SK-N-SH (cell line): Measurements from ENCODE around the gene ABR. TPM values are rescaled to one million over a fixed set of nuclear protein-coding genes. Genes with fewer than 3 reads are reported as not detected.

ENCODE experiments used
- CTCF ChIA-PET: fragments of 300-600, 350-600 bp; formaldehyde crosslinking; extraction: SDS; loops from one replicate; lab custom pipeline; 2021; lab: Yijun Ruan, JAX
- POLR2A ChIA-PET: fragments of 350-600 bp; sonication (Branson Sonifier 250); formaldehyde crosslinking; extraction: SDS; loops from one replicate; lab custom pipeline; 2020; ENCODE audit warnings: antibody characterized with exemption, inconsistent platforms; lab: Yijun Ruan, JAX
- DNase-seq: peaks from one replicate; pipeline ENCODE4 v3.0.0; 2012
- H2AFZ ChIP-seq: fragments of 200-600 bp; sonication (generic); 2 replicates; pipeline ENCODE4 v1.8.1; 2016; ENCODE audit warnings: antibody characterized with exemption, mild to moderate bottlenecking, low read depth
- H3F3A ChIP-seq: fragments of 200-600 bp; sonication (generic); replicated peaks from 2 replicates; pipeline ENCODE3; 2016; ENCODE audit warnings: antibody characterized with exemption, mild to moderate bottlenecking; ENCODE audit not compliant: insufficient read depth
- H3K27ac ChIP-seq, 2 experiments: fragments of 200-500 bp in 1 of 2; fragments of 200-600 bp in 1 of 2; sonication (Bioruptor generic) in 1 of 2; sonication (generic), shearing (Covaris generic) in 1 of 2; 2 replicates each; pipeline versions ENCODE4 v1.5.1 to v1.6.1; 2014 to 2016; ENCODE audit warnings: low read depth in 2 of 2, inconsistent platforms in 1 of 2, low read length in 1 of 2, mild to moderate bottlenecking in 1 of 2, mixed read lengths in 1 of 2
- H3K27me3 ChIP-seq: fragments of 200-600 bp; sonication (generic), shearing (Covaris generic); 2 replicates; pipeline ENCODE4 v1.6.1; 2016; ENCODE audit warnings: mixed run types; ENCODE audit not compliant: insufficient read depth
- H3K36me3 ChIP-seq, 2 experiments: fragments of 200-500 bp in 1 of 2; fragments of 200-600 bp in 1 of 2; sonication (Bioruptor generic) in 1 of 2; sonication (generic) in 1 of 2; replicated peaks in 1 of 2; 2 replicates each; pipeline versions ENCODE3 to v1.5.1; 2014 to 2016; ENCODE audit warnings: low read length in 1 of 2, mild to moderate bottlenecking in 1 of 2; ENCODE audit not compliant: insufficient read depth in 2 of 2, control insufficient read depth in 1 of 2
- H3K4me1 ChIP-seq, 2 experiments: fragments of 200-500 bp in 1 of 2; fragments of 200-600 bp in 1 of 2; sonication (Bioruptor generic) in 1 of 2; sonication (generic), shearing (Covaris generic) in 1 of 2; 2 replicates each; pipeline versions ENCODE4 v1.5.1 to v1.6.1; 2014 to 2016; ENCODE audit warnings: low read depth in 1 of 2, low read length in 1 of 2, mixed run types in 1 of 2; ENCODE audit not compliant: insufficient read depth in 2 of 2, control insufficient read depth in 1 of 2
- H3K4me2 ChIP-seq: fragments of 200-600 bp; sonication (generic), shearing (Covaris generic); 2 replicates; pipeline ENCODE4 v1.6.1; 2017; ENCODE audit warnings: mixed run types
- H3K4me3 ChIP-seq, 2 experiments: fragments of 200-500 bp in 1 of 2; fragments of 200-600 bp in 1 of 2; sonication (Bioruptor generic) in 1 of 2; sonication (generic), shearing (Covaris generic) in 1 of 2; 2 replicates each; pipeline versions ENCODE4 v1.5.1 to v1.8.1; 2014 to 2016; ENCODE audit warnings: low read depth in 2 of 2, inconsistent platforms in 1 of 2, low read length in 1 of 2, mild to moderate bottlenecking in 1 of 2, mixed read lengths in 1 of 2, moderate library complexity in 1 of 2
- H3K79me2 ChIP-seq: fragments of 200-600 bp; sonication (generic); 2 replicates; pipeline ENCODE4 v1.8.1; 2017; ENCODE audit warnings: mild to moderate bottlenecking; ENCODE audit not compliant: insufficient read depth
- H3K9ac ChIP-seq: fragments of 200-600 bp; sonication (generic); 2 replicates; pipeline ENCODE4 v1.6.1; 2017; ENCODE audit warnings: mixed run types
- H3K9me2 ChIP-seq: fragments of 200-600 bp; sonication (generic); 2 replicates; pipeline ENCODE4 v1.6.1; 2017; ENCODE audit warnings: mixed run types
- H3K9me3 ChIP-seq: fragments of 200-600 bp; sonication (generic); 2 replicates; pipeline ENCODE4 v1.6.1; 2017; ENCODE audit warnings: mixed run types, mild to moderate bottlenecking, moderate library complexity
- H4K20me1 ChIP-seq: fragments of 200-600 bp; sonication (generic); 2 replicates; pipeline ENCODE4 v1.6.1; 2017; ENCODE audit warnings: mild to moderate bottlenecking, mixed run types; ENCODE audit not compliant: insufficient read depth
- CHD2 ChIP-seq: fragments of 150-350 bp; IDR thresholded peaks from 2 replicates; pipeline ENCODE4 v1.6.1; 2018; ENCODE audit warnings: low read length; ENCODE audit not compliant: partially characterized antibody
- ELF1 ChIP-seq: IDR thresholded peaks from 2 replicates; pipeline ENCODE4 v1.4.0; 2012
- EP300 ChIP-seq, 2 experiments: IDR thresholded peaks; 2 replicates each; pipeline versions ENCODE4 v1.4.0 to v1.6.1; 2012; ENCODE audit warnings: borderline replicate concordance in 1 of 2, low read depth in 1 of 2, low read length in 1 of 2
- FOXM1 ChIP-seq: IDR thresholded peaks from 2 replicates; pipeline ENCODE4 v1.4.0; 2012; ENCODE audit warnings: low read depth, mild to moderate bottlenecking
- GABPA ChIP-seq: IDR thresholded peaks from 2 replicates; pipeline ENCODE4 v1.4.0; 2012; ENCODE audit warnings: low read depth, mild to moderate bottlenecking
- GATA2 ChIP-seq: sonication (generic); formaldehyde crosslinking; IDR thresholded peaks from 2 replicates; pipeline ENCODE4 v1.5.0; 2020; ENCODE audit warnings: mild to moderate bottlenecking, missing genetic modification reagents
- MEF2A ChIP-seq: IDR thresholded peaks from 2 replicates; pipeline ENCODE4 v1.4.0; 2012; ENCODE audit warnings: low read depth, borderline replicate concordance
- NRF1 ChIP-seq: IDR thresholded peaks from 2 replicates; pipeline ENCODE4 v1.6.1; 2012; ENCODE audit warnings: low read depth, mild to moderate bottlenecking, low read length
- PBX3 ChIP-seq: IDR thresholded peaks from 2 replicates; pipeline ENCODE4; 2012
- POLR2AphosphoS5 ChIP-seq: IDR thresholded peaks from 2 replicates; pipeline ENCODE4 v1.6.1; 2012; ENCODE audit warnings: low read depth, low read length
- RFX5 ChIP-seq: IDR thresholded peaks from 2 replicates; pipeline ENCODE4 v1.6.1; 2012; ENCODE audit warnings: mild to moderate bottlenecking, improper control_type of control experiment, low read length
- RXRA ChIP-seq: IDR thresholded peaks from 2 replicates; pipeline ENCODE4 v1.4.0; 2012; ENCODE audit warnings: low read depth, mild to moderate bottlenecking, borderline replicate concordance
- TAF1 ChIP-seq: IDR thresholded peaks from 2 replicates; pipeline ENCODE4 v1.6.1; 2012; ENCODE audit warnings: low read depth, mild to moderate bottlenecking, low read length, moderate library complexity, borderline replicate concordance
- TCF12 ChIP-seq: IDR thresholded peaks from 2 replicates; pipeline ENCODE4 v1.4.0; 2012
- YY1 ChIP-seq: IDR thresholded peaks from 2 replicates; pipeline ENCODE4 v1.4.0; 2012; ENCODE audit warnings: low read depth, mild to moderate bottlenecking
- ZBTB33 ChIP-seq: IDR thresholded peaks from 2 replicates; pipeline ENCODE4 v1.4.0; 2012; ENCODE audit warnings: low read depth, borderline replicate concordance
- WGBS: methylation state at CpG from one replicate; pipeline ENCODE4 v1.1.6; 2017; ENCODE audit warnings: low lambda C conversion rate; 5-methylcytosine and 5-hydroxymethylcytosine counted together
- polyA plus RNA-seq, 3 experiments: library from polyadenylated mRNA; depleted of rRNA; stranded (reverse); fragments of >200 nt; gene quantifications; 2 replicates each; pipeline ENCODE4 v1.2.3, GENCODE V29; 2012
- TF ChIP-seq, protein P1 (sequence below): fragments of 150-350 bp; IDR thresholded peaks from 2 replicates; pipeline ENCODE4 v1.6.1; 2016; ENCODE audit warnings: mild to moderate bottlenecking, low read depth, low read length
- TF ChIP-seq, protein P2 (sequence below): IDR thresholded peaks from 2 replicates; pipeline ENCODE4 v1.4.0; 2012; ENCODE audit warnings: low read depth
- TF ChIP-seq, protein P3 (sequence below): fragments of 150-350 bp; IDR thresholded peaks from 2 replicates; pipeline ENCODE4 v1.6.1; 2017; ENCODE audit warnings: antibody characterized with exemption, low read length, low read depth, borderline replicate concordance

The ABR gene
- polyA plus RNA-seq, 1 of the 3 experiments (the other 2 are of a cell fraction), result 117 TPM

DNA sequence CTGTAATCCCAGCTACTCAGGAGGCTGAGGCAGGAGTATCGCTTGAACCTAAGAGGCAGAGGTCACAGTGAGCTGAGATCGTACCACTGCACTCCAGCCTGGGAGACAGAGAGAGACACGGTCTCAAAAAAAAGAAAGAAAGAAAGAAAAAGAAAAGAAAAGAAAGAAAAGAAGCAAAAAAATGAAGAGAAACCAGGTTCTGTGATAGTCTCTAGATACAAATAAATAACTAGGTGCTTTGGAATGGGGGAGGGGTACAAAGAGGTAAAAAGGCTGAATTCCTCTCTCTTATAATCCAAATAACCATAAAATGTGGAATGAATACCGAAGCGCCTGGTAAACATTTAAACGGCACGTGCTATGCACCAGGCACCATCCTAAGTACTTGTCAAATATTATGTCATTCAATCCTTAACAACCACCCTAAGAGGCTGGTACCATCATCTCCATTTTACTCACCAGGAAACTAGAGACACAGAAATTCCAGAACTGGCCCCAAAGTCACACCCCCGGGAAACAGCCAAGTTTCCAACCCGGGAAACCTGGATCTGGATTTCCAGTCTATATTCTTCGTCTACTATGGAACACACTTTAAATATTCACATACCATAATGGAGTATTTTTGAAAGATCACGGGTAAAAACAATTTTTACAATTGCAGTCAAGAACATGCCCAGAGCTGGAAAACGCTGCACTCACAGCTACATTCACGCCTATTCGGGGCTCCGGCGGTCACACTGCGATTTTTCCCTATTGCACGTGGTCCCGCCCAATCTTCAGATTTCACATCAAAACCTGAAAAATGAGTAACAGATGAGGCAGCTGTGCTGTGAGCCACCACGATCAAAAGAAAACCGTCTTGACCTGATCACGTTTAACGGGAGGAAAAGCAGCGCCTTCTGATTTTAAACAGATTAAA is 210.7 kb downstream of the ABR start:
- no peak overlapping the region for H2AFZ ChIP-seq
- H3F3A ChIP-seq, result no peaks in the 10 kb centered on the region
- POLR2A ChIA-PET, result no interaction called here
- peak; percentile 34 for DNase-seq
- WGBS, result 53% methylated on average over 24 of the region's 24 CpGs
- no peak overlapping the region for H3K9ac ChIP-seq
- no peaks in the 10 kb centered on the region for H3K9me2 ChIP-seq
- no peak overlapping the region for H3K4me2 ChIP-seq
- TF ChIP-seq CHD2 (no peak), ZBTB33 (no peak), GABPA (no peak), ELF1 (no peak)
- CTCF ChIA-PET, result interaction anchor here (0.7 to 1.7 kb wide), 5 partner anchors 12 to 174 kb away, joined by 3 to 4 read pairs (median 3); no protein-coding TSS in a partner anchor
- peaks cover 25% of the 10 kb centered on the region; the same call in 1 of the 2 replicates for H4K20me1 ChIP-seq
- no peaks in the 10 kb centered on the region for H3K36me3 ChIP-seq
- H3K27ac ChIP-seq, result no peak overlapping the region
- H3K27me3 ChIP-seq, result peaks cover 60% of the 10 kb centered on the region
- no peak overlapping the region for H3K4me3 ChIP-seq
- H3K4me1 ChIP-seq, result peaks cover 0 to 5% of the 10 kb centered on the region in 2 experiments; a peak in 1 of 4 replicates
- H3K79me2 ChIP-seq, result peaks cover 12% of the 10 kb centered on the region
- no peaks in the 10 kb centered on the region for H3K9me3 ChIP-seq

GRCh38 chr17:967122-967521 is 212.7 kb downstream of the ABR start:
- ChIA-PET CTCF (interaction anchor here (1.0 to 1.7 kb wide), 2 partner anchors 13 to 14 kb away, joined by 3 to 4 read pairs; partner anchors contain the start of gene NXN), POLR2A (no interaction called here)
- H3K27me3 ChIP-seq, result peaks cover 80% of the 10 kb centered on the region
- no peaks in the 10 kb centered on the region for H3K9me3 ChIP-seq
- DNase-seq, result no peak
- H3K36me3 ChIP-seq, result no peaks in the 10 kb centered on the region
- H3K9me2 ChIP-seq, result no peaks in the 10 kb centered on the region
- H3F3A ChIP-seq, result no peaks in the 10 kb centered on the region
- no peak overlapping the region for H3K27ac ChIP-seq
- peaks cover 25% of the 10 kb centered on the region; the same call in 1 of the 2 replicates for H4K20me1 ChIP-seq
- no peak overlapping the region for H2AFZ ChIP-seq
- no peak overlapping the region for H3K9ac ChIP-seq
- H3K79me2 ChIP-seq, result peaks cover 12% of the 10 kb centered on the region
- no peak overlapping the region for H3K4me3 ChIP-seq
- TF ChIP-seq MEF2A (no peak), YY1 (no peak), TAF1 (no peak), EP300 (IDR thresholded peaks at IDR 0.05; ENCODE audit: borderline replicate concordance in 1 of 2, low read depth in 1 of 2, low read length in 1 of 2) (no peak), RXRA (no peak), TCF12 (no peak), FOXM1 (no peak), POLR2AphosphoS5 (no peak), ZBTB33 (no peak), ELF1 (no peak), RFX5 (no peak), GATA2 (CRISPR knock-in tag) (no peak), PBX3 (no peak), NRF1 (no peak)
- TF ChIP-seq, protein P1, sequence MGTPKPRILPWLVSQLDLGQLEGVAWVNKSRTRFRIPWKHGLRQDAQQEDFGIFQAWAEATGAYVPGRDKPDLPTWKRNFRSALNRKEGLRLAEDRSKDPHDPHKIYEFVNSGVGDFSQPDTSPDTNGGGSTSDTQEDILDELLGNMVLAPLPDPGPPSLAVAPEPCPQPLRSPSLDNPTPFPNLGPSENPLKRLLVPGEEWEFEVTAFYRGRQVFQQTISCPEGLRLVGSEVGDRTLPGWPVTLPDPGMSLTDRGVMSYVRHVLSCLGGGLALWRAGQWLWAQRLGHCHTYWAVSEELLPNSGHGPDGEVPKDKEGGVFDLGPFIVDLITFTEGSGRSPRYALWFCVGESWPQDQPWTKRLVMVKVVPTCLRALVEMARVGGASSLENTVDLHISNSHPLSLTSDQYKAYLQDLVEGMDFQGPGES, result no peak
- TF ChIP-seq, protein P2, sequence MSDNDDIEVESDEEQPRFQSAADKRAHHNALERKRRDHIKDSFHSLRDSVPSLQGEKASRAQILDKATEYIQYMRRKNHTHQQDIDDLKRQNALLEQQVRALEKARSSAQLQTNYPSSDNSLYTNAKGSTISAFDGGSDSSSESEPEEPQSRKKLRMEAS, result no peak
- TF ChIP-seq, protein P3, sequence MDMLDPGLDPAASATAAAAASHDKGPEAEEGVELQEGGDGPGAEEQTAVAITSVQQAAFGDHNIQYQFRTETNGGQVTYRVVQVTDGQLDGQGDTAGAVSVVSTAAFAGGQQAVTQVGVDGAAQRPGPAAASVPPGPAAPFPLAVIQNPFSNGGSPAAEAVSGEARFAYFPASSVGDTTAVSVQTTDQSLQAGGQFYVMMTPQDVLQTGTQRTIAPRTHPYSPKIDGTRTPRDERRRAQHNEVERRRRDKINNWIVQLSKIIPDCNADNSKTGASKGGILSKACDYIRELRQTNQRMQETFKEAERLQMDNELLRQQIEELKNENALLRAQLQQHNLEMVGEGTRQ, result no peak
- H3K4me2 ChIP-seq, result no peak overlapping the region
- 50% methylated on average over 5 of the region's 9 CpGs for WGBS
- peaks cover 0 to 5% of the 10 kb centered on the region in 2 experiments; a peak in 1 of 4 replicates for H3K4me1 ChIP-seq
